Loucy (cell line): ENCODE results near the gene EEFSEC.

Source experiments
- CTCF ChIP-seq: fragments of 200-600 bp; sonication (generic); conservative IDR thresholded peaks from 2 replicates; pipeline ENCODE4 v1.5.1; 2014; ENCODE audit warnings: mild to moderate bottlenecking, antibody characterized with exemption, low read length
- EZH2phosphoT487 ChIP-seq: fragments of 200-600 bp; IDR thresholded peaks from 2 replicates; pipeline ENCODE4 v1.6.1; 2018; ENCODE audit warnings: antibody characterized with exemption, mild to moderate bottlenecking, moderate library complexity, borderline replicate concordance

GRCh38 chr3:128237348-128238183 lies 84.3 kb downstream of the EEFSEC start:
- TF ChIP-seq CTCF (no peak), EZH2phosphoT487 (no peak)
